Measurements from ENCODE around the gene CCDC51.
"Not testable (repeated sequence)": the region's sequence is repeated elsewhere in the genome, so short reads cannot be mapped to it uniquely, and the experiment has no call there.

CCDC51 gene

GRCh38 chr3:48439820-48440589, at the start of gene CCDC51, which contains the start of gene TMA7:
Gene CCDC51, minus strand, starts transcription at chr3:48440119. Its CDS starts 4,991 bp downstream, at chr3:48435128.
Gene TMA7, plus strand, starts transcription at chr3:48440257. Its CDS starts 40 bp downstream, at chr3:48440297.
- H3K9me3 Mint-ChIP-seq, result no peaks in the 10 kb centered on the region
- H3K27ac Mint-ChIP-seq (ENCODE audit: low read depth), result peak within 1 kb of the TSS; percentile 99
- H3K4me3 Mint-ChIP-seq, result peak within 1 kb of the TSS; percentile 93
- H3K4me1 Mint-ChIP-seq, result peaks cover 29% of the 10 kb centered on the region
- ATAC-seq (replicated peaks; ENCODE audit: extremely low read depth, poor library complexity, severe bottlenecking) (peak; percentile 96), DNase-seq (ENCODE audit: low spot score in 2 of 2) (peak; percentile 95)
- H3K36me3 Mint-ChIP-seq (ENCODE audit: insufficient read depth), result peaks cover 50% of the 10 kb centered on the region
- H3K27me3 Mint-ChIP-seq, result no peaks in the 10 kb centered on the region

GRCh38 chr3:48486952-48487351, 47.0 kb upstream of the CCDC51 start:
- H3K27me3 Mint-ChIP-seq, result no peaks in the 10 kb centered on the region
- peaks cover 3% of the 10 kb centered on the region for H3K36me3 Mint-ChIP-seq (ENCODE audit: insufficient read depth)
- H3K4me3 Mint-ChIP-seq, result no peak overlapping the region
- ATAC-seq (replicated peaks; ENCODE audit: extremely low read depth, poor library complexity, severe bottlenecking), result no peak
- DNase-seq (ENCODE audit: low spot score in 2 of 2), result no peak
- no peaks in the 10 kb centered on the region for H3K9me3 Mint-ChIP-seq
- H3K4me1 Mint-ChIP-seq, result no peaks in the 10 kb centered on the region
- peak overlapping the region; percentile 25 for H3K27ac Mint-ChIP-seq (ENCODE audit: low read depth)

- not testable (repeated sequence) for H3K27me3 Mint-ChIP-seq; DNase-seq (ENCODE audit: low spot score in 2 of 2); H3K27ac Mint-ChIP-seq (ENCODE audit: low read depth); H3K9me3 Mint-ChIP-seq; H3K4me3 Mint-ChIP-seq; ATAC-seq (replicated peaks; ENCODE audit: extremely low read depth, poor library complexity, severe bottlenecking)
- Mint-ChIP-seq H3K4me1 (peaks cover 24% of the 10 kb centered on the region), H3K36me3 (ENCODE audit: insufficient read depth) (peaks cover 14% of the 10 kb centered on the region)
These were observed 42.9 kb upstream of the CCDC51 start for GRCh38 chr3:48482822-48483221.

- H3K4me3 Mint-ChIP-seq; H3K27ac Mint-ChIP-seq (ENCODE audit: low read depth); ATAC-seq (replicated peaks; ENCODE audit: extremely low read depth, poor library complexity, severe bottlenecking); H3K27me3 Mint-ChIP-seq; H3K9me3 Mint-ChIP-seq; DNase-seq (ENCODE audit: low spot score in 2 of 2): not testable (repeated sequence)
- peaks cover 21% of the 10 kb centered on the region for H3K36me3 Mint-ChIP-seq (ENCODE audit: insufficient read depth)
- H3K4me1 Mint-ChIP-seq, result peaks cover 31% of the 10 kb centered on the region
These were observed 41.0 kb upstream of the CCDC51 start for GRCh38 chr3:48480891-48481290.

GRCh38 chr3:48478626-48479555, 39.0 kb upstream of the CCDC51 start:
- H3K4me3 Mint-ChIP-seq, result peak overlapping the region; percentile 80
- no peaks in the 10 kb centered on the region for H3K27me3 Mint-ChIP-seq
- peak overlapping the region; percentile 89 for H3K27ac Mint-ChIP-seq (ENCODE audit: low read depth)
- H3K4me1 Mint-ChIP-seq, result peaks cover 38% of the 10 kb centered on the region
- H3K9me3 Mint-ChIP-seq, result no peaks in the 10 kb centered on the region
- DNase-seq (ENCODE audit: low spot score in 2 of 2) (peak; percentile 54 to 69), ATAC-seq (replicated peaks; ENCODE audit: extremely low read depth, poor library complexity, severe bottlenecking) (peak; percentile 87)
- H3K36me3 Mint-ChIP-seq (ENCODE audit: insufficient read depth), result peaks cover 20% of the 10 kb centered on the region

GRCh38 chr3:48477959-48478520, 38.1 kb upstream of the CCDC51 start:
- Mint-ChIP-seq H3K36me3 (ENCODE audit: insufficient read depth) (peaks cover 20% of the 10 kb centered on the region), H3K27ac (ENCODE audit: low read depth) (peak overlapping the region; percentile 89), H3K9me3 (no peaks in the 10 kb centered on the region), H3K27me3 (no peaks in the 10 kb centered on the region), H3K4me3 (peak overlapping the region; percentile 80), H3K4me1 (peaks cover 46% of the 10 kb centered on the region)
- DNase-seq (ENCODE audit: low spot score in 2 of 2) (no peak), ATAC-seq (replicated peaks; ENCODE audit: extremely low read depth, poor library complexity, severe bottlenecking) (no peak)

- peak overlapping the region; percentile 80 for H3K4me3 Mint-ChIP-seq
- no peaks in the 10 kb centered on the region for H3K27me3 Mint-ChIP-seq
These were observed 36.6 kb upstream of the CCDC51 start for GRCh38 chr3:48476426-48477053.

GRCh38 chr3:48475188-48475587, 35.3 kb upstream of the CCDC51 start:
- H3K27me3 Mint-ChIP-seq, result no peaks in the 10 kb centered on the region
- peaks cover 54% of the 10 kb centered on the region for H3K4me1 Mint-ChIP-seq
- peaks cover 29% of the 10 kb centered on the region for H3K36me3 Mint-ChIP-seq (ENCODE audit: insufficient read depth)
- no peaks in the 10 kb centered on the region for H3K9me3 Mint-ChIP-seq
- DNase-seq (ENCODE audit: low spot score in 2 of 2) (no peak), ATAC-seq (replicated peaks; ENCODE audit: extremely low read depth, poor library complexity, severe bottlenecking) (no peak)
- peak overlapping the region; percentile 54 for H3K27ac Mint-ChIP-seq (ENCODE audit: low read depth)
- H3K4me3 Mint-ChIP-seq, result peak overlapping the region; percentile 1

More at GRCh38 chr3:48476426-48477053, 36.6 kb upstream of the CCDC51 start:
- DNase-seq (ENCODE audit: low spot score in 2 of 2) (no peak), ATAC-seq (replicated peaks; ENCODE audit: extremely low read depth, poor library complexity, severe bottlenecking) (no peak)
- Mint-ChIP-seq H3K27ac (ENCODE audit: low read depth) (peak overlapping the region; percentile 89), H3K36me3 (ENCODE audit: insufficient read depth) (peaks cover 26% of the 10 kb centered on the region), H3K4me1 (peaks cover 51% of the 10 kb centered on the region), H3K9me3 (no peaks in the 10 kb centered on the region)

GRCh38 chr3:48474619-48475018, 34.7 kb upstream of the CCDC51 start:
- H3K27me3 Mint-ChIP-seq, result no peaks in the 10 kb centered on the region
- peak overlapping the region; percentile 54 for H3K27ac Mint-ChIP-seq (ENCODE audit: low read depth)
- H3K4me1 Mint-ChIP-seq, result peaks cover 56% of the 10 kb centered on the region
- DNase-seq (ENCODE audit: low spot score in 2 of 2) (no peak), ATAC-seq (replicated peaks; ENCODE audit: extremely low read depth, poor library complexity, severe bottlenecking) (no peak)
- peaks cover 32% of the 10 kb centered on the region for H3K36me3 Mint-ChIP-seq (ENCODE audit: insufficient read depth)
- H3K4me3 Mint-ChIP-seq, result peak overlapping the region; percentile 1
- no peaks in the 10 kb centered on the region for H3K9me3 Mint-ChIP-seq

GRCh38 chr3:48474031-48474430, 34.1 kb upstream of the CCDC51 start:
- not testable (repeated sequence) for H3K9me3 Mint-ChIP-seq; H3K27me3 Mint-ChIP-seq; ATAC-seq (replicated peaks; ENCODE audit: extremely low read depth, poor library complexity, severe bottlenecking); H3K4me3 Mint-ChIP-seq; DNase-seq (ENCODE audit: low spot score in 2 of 2)
- H3K36me3 Mint-ChIP-seq (ENCODE audit: insufficient read depth), result peaks cover 30% of the 10 kb centered on the region
- peaks cover 54% of the 10 kb centered on the region for H3K4me1 Mint-ChIP-seq
- H3K27ac Mint-ChIP-seq (ENCODE audit: low read depth), result peak overlapping the region; percentile 97

- ATAC-seq (replicated peaks; ENCODE audit: extremely low read depth, poor library complexity, severe bottlenecking) (no peak), DNase-seq (ENCODE audit: low spot score in 2 of 2) (no peak)
- H3K9me3 Mint-ChIP-seq, result no peaks in the 10 kb centered on the region
- H3K4me3 Mint-ChIP-seq, result peak overlapping the region; percentile 85
- H3K4me1 Mint-ChIP-seq, result peaks cover 54% of the 10 kb centered on the region
- H3K36me3 Mint-ChIP-seq (ENCODE audit: insufficient read depth), result peaks cover 28% of the 10 kb centered on the region
- no peaks in the 10 kb centered on the region for H3K27me3 Mint-ChIP-seq
- peak overlapping the region; percentile 97 for H3K27ac Mint-ChIP-seq (ENCODE audit: low read depth)
These were observed 33.7 kb upstream of the CCDC51 start for GRCh38 chr3:48473617-48473952.

All from central memory CD8-positive, alpha-beta T cell (primary cell).